Measurements from ENCODE around the gene GHRH. TPM values are rescaled to one million over a fixed set of nuclear protein-coding genes. Genes with fewer than 3 reads are reported as not detected.

Gene GHRH
- total and polyA plus RNA-seq, 2 of the 4 experiments (the other 2 are of a cell fraction) = not detected

GRCh38 chr20:37262505-37262904, 891 bp upstream of the GHRH start:
- H4K91ac ChIP-seq (ENCODE audit: insufficient read depth, low read depth, low read length) = no peak overlapping the region
- in situ Hi-C loops (cut with MboI; ENCODE audit: low sequenced_read_pairs) = loop anchor here (25.0 kb wide), 1 partner anchor 1125 kb away; no protein-coding TSS in a partner anchor
- H2BK20ac ChIP-seq (ENCODE audit: low read depth, low read length) = no peak overlapping the region
- no peaks in the 10 kb centered on the region for H3K36me3 ChIP-seq (ENCODE audit: control insufficient read depth, insufficient read depth, low read length)
- no peak overlapping the region for H2AK9ac ChIP-seq (replicated peaks; ENCODE audit: low read depth, low read length, poor library complexity)
- no peak overlapping the region for H3K4ac ChIP-seq (ENCODE audit: low read depth, low read length)
- no peak overlapping the region for H4K8ac ChIP-seq (ENCODE audit: low read depth in 2 of 2, low read length in 2 of 2)
- H3K9me3 ChIP-seq (ENCODE audit: control insufficient read depth, insufficient read depth, low read length) = no peaks in the 10 kb centered on the region
- H3K18ac ChIP-seq (ENCODE audit: low read depth, low read length) = no peak overlapping the region
- no peak overlapping the region for H2BK15ac ChIP-seq (ENCODE audit: low read depth, low read length)
- no peak for TF ChIP-seq RAD21 (IDR thresholded peaks at IDR 0.05; ENCODE audit: low read length)
- no peak for TF ChIP-seq POLR2A (IDR thresholded peaks at IDR 0.05; ENCODE audit: low read depth, low read length)
- TF ChIP-seq RFX5 (IDR thresholded peaks at IDR 0.05; ENCODE audit: low read depth, low read length) = no peak
- TF ChIP-seq SMC3 (IDR thresholded peaks at IDR 0.05; ENCODE audit: low read depth, low read length) = no peak
- no peak for TF ChIP-seq RCOR1 (IDR thresholded peaks at IDR 0.05; ENCODE audit: insufficient replicate concordance, low read length)
- TF ChIP-seq BHLHE40 (IDR thresholded peaks at IDR 0.05; ENCODE audit: low read depth, low read length) = no peak
- TF ChIP-seq CTCF (conservative IDR thresholded peaks at IDR 0.05; ENCODE audit: low read depth, low read length) = no peak
- TF ChIP-seq MAZ (IDR thresholded peaks at IDR 0.05; ENCODE audit: borderline replicate concordance, low read depth, low read length) = no peak
- TF ChIP-seq CEBPB (IDR thresholded peaks at IDR 0.05; ENCODE audit: low read depth, low read length) = no peak
- TF ChIP-seq USF2 (IDR thresholded peaks at IDR 0.05; ENCODE audit: low read depth, low read length) = no peak
- no peak for TF ChIP-seq FOS (IDR thresholded peaks at IDR 0.05; ENCODE audit: low read depth, low read length)
- no peak for TF ChIP-seq ELK1 (IDR thresholded peaks at IDR 0.05; ENCODE audit: borderline replicate concordance, low read depth, low read length)
- no peak for TF ChIP-seq CHD1 (IDR thresholded peaks at IDR 0.05; ENCODE audit: low read depth, low read length)
- H3K23ac ChIP-seq (ENCODE audit: low read depth, low read length) = no peak overlapping the region
- H2BK5ac ChIP-seq (ENCODE audit: low read depth, low read length, poor library complexity, severe bottlenecking) = no peak overlapping the region
- WGBS, 2 experiments (ENCODE audit: extremely low coverage in 2 of 2, insufficient read length in 1 of 2) = 36% methylated on average over 4 of the region's 8 CpGs; no CpG with 5 or more reads in 1 of the 2 experiments
- no peak overlapping the region for H3K27ac ChIP-seq (ENCODE audit: insufficient read depth, low read length)
- H3K9ac ChIP-seq (ENCODE audit: low read depth, low read length) = no peak overlapping the region
- no peaks in the 10 kb centered on the region for H3K9me1 ChIP-seq (ENCODE audit: insufficient read depth, low read length)
- no peak overlapping the region for H3K4me2 ChIP-seq (ENCODE audit: low read depth, low read length)
- BruUV-seq (replicated peaks) = no TSS peak
- POLR2A ChIA-PET (ENCODE audit: unreplicated experiment) = no interaction called here
- CTCF ChIA-PET = no interaction called here
- dilution Hi-C loops (cut with HindIII; ENCODE audit: low sequenced_read_pairs, unreplicated experiment) = no loop called here
- intact Hi-C loops (cut with micrococcal nuclease) = no loop called here
- ATAC-seq (ENCODE audit: low read depth) (no peak), DNase-seq (no peak)
- H3K27me3 ChIP-seq (ENCODE audit: control insufficient read depth, insufficient read depth, low read length) = peaks cover 44% of the 10 kb centered on the region
- H3K56ac ChIP-seq (ENCODE audit: extremely low read depth, insufficient read depth, low read length) = no peak overlapping the region
- H3K79me1 ChIP-seq (ENCODE audit: low read depth in 1 of 2, low read length in 2 of 2) = no peaks in the 10 kb centered on the region
- H2AFZ ChIP-seq (replicated peaks; ENCODE audit: low read length, poor library complexity) = no peak overlapping the region
- no peak overlapping the region for H2AK5ac ChIP-seq (ENCODE audit: low read depth, low read length)
- H3K4me3 ChIP-seq (ENCODE audit: insufficient read depth, low read depth, low read length) = no peak overlapping the region
- H3K4me1 ChIP-seq (ENCODE audit: control insufficient read depth, insufficient read depth, low read length) = no peaks in the 10 kb centered on the region
- no peak overlapping the region for H3K14ac ChIP-seq (replicated peaks; ENCODE audit: low read depth, low read length)
- H4K20me1 ChIP-seq (ENCODE audit: insufficient read depth, low read length) = no peaks in the 10 kb centered on the region
- H2BK120ac ChIP-seq (ENCODE audit: low read depth, low read length) = no peak overlapping the region
- H4K5ac ChIP-seq (ENCODE audit: low read depth, low read length) = no peak overlapping the region

Measured in IMR-90 (cell line).